Measurements from ENCODE around the gene RASIP1.
A peak's percentile ranks its signal among the peaks of the same experiment; 100 is the strongest.

RASIP1 gene

DNA sequence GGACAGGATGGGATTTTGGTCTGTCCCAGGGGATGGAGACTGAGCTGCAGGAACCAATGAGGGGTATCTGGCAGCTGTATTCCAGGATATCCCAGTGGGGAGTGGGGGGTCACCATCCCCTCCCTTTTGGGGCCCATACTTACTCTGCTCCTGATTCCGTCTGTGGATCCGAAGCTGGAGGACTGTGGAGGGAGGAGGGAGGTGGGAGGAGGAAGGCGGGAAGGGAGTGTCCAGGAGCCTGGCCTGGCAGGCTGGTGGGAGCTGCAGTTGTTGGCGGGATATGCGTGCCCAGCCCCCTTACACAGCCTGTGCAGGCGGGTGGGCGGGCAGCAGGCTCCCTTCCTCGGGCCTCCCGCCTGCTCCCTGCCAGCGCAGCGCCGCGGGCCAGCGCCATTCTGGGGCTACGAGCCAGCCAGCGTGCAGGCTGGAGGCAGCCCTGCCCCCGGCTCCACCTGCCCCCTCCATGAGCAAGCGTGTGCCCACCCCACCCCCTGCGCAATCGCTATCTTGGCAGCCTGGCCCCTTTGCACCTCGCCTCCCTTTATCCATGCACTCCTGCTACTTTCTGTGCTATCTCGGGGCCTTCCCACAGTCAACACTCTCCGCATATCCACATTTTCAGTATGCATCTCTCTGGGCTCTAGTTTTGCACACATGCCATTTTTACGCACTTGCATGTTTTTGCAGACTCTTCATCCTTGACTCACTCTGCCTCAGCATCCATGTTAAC, 23.7 kb downstream of the RASIP1 start:
- peak; percentile 75 for DNase-seq (ENCODE audit: low spot score)
- H3K27ac ChIP-seq: peak overlapping the region; percentile 55 to 85
- no peak for TF ChIP-seq CTCF (IDR thresholded peaks at IDR 0.05)
- peak overlapping the region; percentile 66 for H3K4me3 ChIP-seq

GRCh38 chr19:48715681-48716171, 24.7 kb downstream of the RASIP1 start:
- Histone ChIP-seq H3K4me3 (peak overlapping the region; percentile 78), H3K27ac (peak overlapping the region; percentile 42 to 89)
- DNase-seq (ENCODE audit: low spot score): no peak
- no peak for TF ChIP-seq CTCF (IDR thresholded peaks at IDR 0.05)

- H3K27ac ChIP-seq: peak overlapping the region; percentile 67 to 89
- TF ChIP-seq CTCF (IDR thresholded peaks at IDR 0.05): no peak
- peak; percentile 79 for DNase-seq (ENCODE audit: low spot score)
- peak overlapping the region; percentile 78 for H3K4me3 ChIP-seq
These were observed 25.4 kb downstream of the RASIP1 start for GRCh38 chr19:48714759-48715675.

- no peak for TF ChIP-seq CTCF (IDR thresholded peaks at IDR 0.05)
- Histone ChIP-seq H3K4me3 (peak overlapping the region; percentile 78), H3K27ac (peak overlapping the region; percentile 67 to 89)
- peak; percentile 99 for DNase-seq (ENCODE audit: low spot score)
These were observed 26.3 kb downstream of the RASIP1 start for GRCh38 chr19:48713864-48714755.

- TF ChIP-seq CTCF (IDR thresholded peaks at IDR 0.05): no peak
- peak overlapping the region; percentile 46 to 72 for H3K27ac ChIP-seq
- DNase-seq (ENCODE audit: low spot score): peak; percentile 73
These were observed 27.2 kb downstream of the RASIP1 start for GRCh38 chr19:48713041-48713863.

More at GRCh38 chr19:48713041-48713863, 27.2 kb downstream of the RASIP1 start:
- peak overlapping the region; percentile 78 for H3K4me3 ChIP-seq
